DOHH2 (cell line): Measurements from ENCODE around the gene COL25A1.
"Not testable (repeated sequence)": the region's sequence is repeated elsewhere in the genome, so short reads cannot be mapped to it uniquely, and the experiment has no call there.

Experiments
- H3F3A ChIP-seq: fragments of 200-600 bp; sonication (generic), shearing (Covaris generic); 2 replicates; pipeline ENCODE4 v1.6.0; 2016; ENCODE audit warnings: antibody characterized with exemption, mild to moderate bottlenecking; ENCODE audit not compliant: control insufficient read depth, insufficient read depth
- H3K27ac ChIP-seq: fragments of 200-600 bp; sonication (generic); 2 replicates; pipeline ENCODE4 v1.5.1; 2014; ENCODE audit warnings: low read depth, mild to moderate bottlenecking, low read length, moderate library complexity
- H3K27me3 ChIP-seq: fragments of 200-600 bp; sonication (generic); 2 replicates; pipeline ENCODE4 v1.6.1; 2014; ENCODE audit warnings: mild to moderate bottlenecking, low read length, mixed read lengths; ENCODE audit not compliant: control insufficient read depth
- H3K36me3 ChIP-seq: fragments of 200-600 bp; sonication (generic); 2 replicates; pipeline ENCODE4 v1.6.1; 2014; ENCODE audit warnings: mild to moderate bottlenecking, low read length, moderate library complexity, mixed read lengths; ENCODE audit not compliant: control insufficient read depth
- H3K4me1 ChIP-seq: fragments of 200-600 bp; sonication (generic); 2 replicates; pipeline ENCODE4 v1.6.1; 2014; ENCODE audit warnings: mild to moderate bottlenecking, low read length, mixed read lengths; ENCODE audit not compliant: control insufficient read depth
- H3K4me2 ChIP-seq: fragments of 200-600 bp; sonication (generic); 2 replicates; pipeline ENCODE4 v1.6.0; 2014; ENCODE audit warnings: mild to moderate bottlenecking, low read length, moderate library complexity
- H3K4me3 ChIP-seq: fragments of 200-600 bp; sonication (generic); 2 replicates; pipeline ENCODE4 v1.5.1; 2014; ENCODE audit warnings: mild to moderate bottlenecking, low read length, mixed read lengths
- H3K79me2 ChIP-seq: fragments of 200-600 bp; sonication (generic); 2 replicates; pipeline ENCODE4 v1.6.1; 2014; ENCODE audit warnings: mild to moderate bottlenecking, low read length, mixed read lengths; ENCODE audit not compliant: control insufficient read depth
- H3K9me2 ChIP-seq: fragments of 200-600 bp; sonication (generic); replicated peaks from 2 replicates; pipeline ENCODE4 v1.6.1; 2014; ENCODE audit warnings: mild to moderate bottlenecking, low read length, mixed read lengths; ENCODE audit not compliant: control insufficient read depth
- H3K9me3 ChIP-seq: fragments of 200-600 bp; sonication (generic); 2 replicates; pipeline ENCODE4 v1.6.1; 2014; ENCODE audit warnings: antibody characterized with exemption, low read length, mixed read lengths; ENCODE audit not compliant: control insufficient read depth, insufficient read depth
- H4K20me1 ChIP-seq: fragments of 200-600 bp; sonication (generic); 2 replicates; pipeline ENCODE4 v1.6.0; 2014; ENCODE audit warnings: low read depth, mild to moderate bottlenecking, antibody characterized with exemption, low read length, moderate library complexity; ENCODE audit not compliant: control insufficient read depth, insufficient read depth
- EZH2phosphoT487 ChIP-seq: fragments of 200-600 bp; sonication (generic); IDR thresholded peaks from 2 replicates; pipeline ENCODE4 v1.6.1; 2017; ENCODE audit warnings: borderline replicate concordance, mild to moderate bottlenecking, antibody characterized with exemption, low read length, moderate library complexity, mixed read lengths
- TF ChIP-seq, protein P1 (sequence below): fragments of 200-600 bp; sonication (generic); IDR thresholded peaks from one replicate; pipeline ENCODE4 v1.5.1; 2014; ENCODE audit warnings: antibody characterized with exemption, mild to moderate bottlenecking, low read depth, low read length; ENCODE audit not compliant: poor library complexity, severe bottlenecking

The COL25A1 gene

DNA sequence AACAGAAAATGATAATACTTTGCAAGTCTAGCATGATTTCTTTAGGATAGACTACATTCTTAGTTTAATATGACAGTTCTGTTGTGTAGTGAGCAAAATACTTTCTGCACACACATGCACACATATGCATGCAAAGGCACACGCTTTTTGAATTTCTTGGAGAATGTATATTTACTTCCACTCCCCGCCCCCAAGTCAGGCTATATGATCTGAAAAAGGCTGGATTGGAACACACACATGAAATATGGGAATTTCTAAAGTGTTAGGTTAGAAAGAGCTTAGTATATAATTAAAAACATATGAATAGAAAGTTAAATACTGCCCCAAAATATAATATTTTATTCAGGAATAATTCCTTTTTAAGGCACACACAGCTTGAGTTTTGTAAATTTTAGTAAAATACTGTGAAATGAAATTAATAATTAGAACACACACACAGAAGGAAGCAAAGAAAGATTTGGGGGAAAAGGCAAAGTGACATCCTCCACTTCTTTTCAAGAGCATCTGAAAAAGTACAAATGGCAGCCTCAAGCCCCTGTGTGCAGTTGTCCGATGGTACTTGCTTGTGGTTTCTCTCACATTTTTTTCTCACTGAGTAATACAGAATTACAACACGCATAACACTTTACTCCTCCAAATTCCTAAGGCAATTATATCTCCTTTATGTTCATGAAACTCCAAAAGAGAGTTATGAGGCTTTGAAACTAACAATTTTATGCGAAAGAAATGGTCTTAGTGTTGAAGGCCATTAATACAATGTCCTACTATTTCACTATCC lies 310.7 kb downstream of the COL25A1 start:
- H3K4me3 ChIP-seq, result no peak overlapping the region
- no peaks in the 10 kb centered on the region for H3K9me3 ChIP-seq
- no peaks in the 10 kb centered on the region for H3K4me1 ChIP-seq
- no peaks in the 10 kb centered on the region for H3K79me2 ChIP-seq
- no peaks in the 10 kb centered on the region for H3F3A ChIP-seq
- no peak for TF ChIP-seq EZH2phosphoT487
- TF ChIP-seq, protein P1, sequence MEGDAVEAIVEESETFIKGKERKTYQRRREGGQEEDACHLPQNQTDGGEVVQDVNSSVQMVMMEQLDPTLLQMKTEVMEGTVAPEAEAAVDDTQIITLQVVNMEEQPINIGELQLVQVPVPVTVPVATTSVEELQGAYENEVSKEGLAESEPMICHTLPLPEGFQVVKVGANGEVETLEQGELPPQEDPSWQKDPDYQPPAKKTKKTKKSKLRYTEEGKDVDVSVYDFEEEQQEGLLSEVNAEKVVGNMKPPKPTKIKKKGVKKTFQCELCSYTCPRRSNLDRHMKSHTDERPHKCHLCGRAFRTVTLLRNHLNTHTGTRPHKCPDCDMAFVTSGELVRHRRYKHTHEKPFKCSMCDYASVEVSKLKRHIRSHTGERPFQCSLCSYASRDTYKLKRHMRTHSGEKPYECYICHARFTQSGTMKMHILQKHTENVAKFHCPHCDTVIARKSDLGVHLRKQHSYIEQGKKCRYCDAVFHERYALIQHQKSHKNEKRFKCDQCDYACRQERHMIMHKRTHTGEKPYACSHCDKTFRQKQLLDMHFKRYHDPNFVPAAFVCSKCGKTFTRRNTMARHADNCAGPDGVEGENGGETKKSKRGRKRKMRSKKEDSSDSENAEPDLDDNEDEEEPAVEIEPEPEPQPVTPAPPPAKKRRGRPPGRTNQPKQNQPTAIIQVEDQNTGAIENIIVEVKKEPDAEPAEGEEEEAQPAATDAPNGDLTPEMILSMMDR, result no peak
- H4K20me1 ChIP-seq, result no peaks in the 10 kb centered on the region
- no peaks in the 10 kb centered on the region for H3K9me2 ChIP-seq
- H3K36me3 ChIP-seq, result no peaks in the 10 kb centered on the region
- H3K27ac ChIP-seq, result no peak overlapping the region
- no peak overlapping the region for H3K4me2 ChIP-seq
- no peaks in the 10 kb centered on the region for H3K27me3 ChIP-seq

DNA sequence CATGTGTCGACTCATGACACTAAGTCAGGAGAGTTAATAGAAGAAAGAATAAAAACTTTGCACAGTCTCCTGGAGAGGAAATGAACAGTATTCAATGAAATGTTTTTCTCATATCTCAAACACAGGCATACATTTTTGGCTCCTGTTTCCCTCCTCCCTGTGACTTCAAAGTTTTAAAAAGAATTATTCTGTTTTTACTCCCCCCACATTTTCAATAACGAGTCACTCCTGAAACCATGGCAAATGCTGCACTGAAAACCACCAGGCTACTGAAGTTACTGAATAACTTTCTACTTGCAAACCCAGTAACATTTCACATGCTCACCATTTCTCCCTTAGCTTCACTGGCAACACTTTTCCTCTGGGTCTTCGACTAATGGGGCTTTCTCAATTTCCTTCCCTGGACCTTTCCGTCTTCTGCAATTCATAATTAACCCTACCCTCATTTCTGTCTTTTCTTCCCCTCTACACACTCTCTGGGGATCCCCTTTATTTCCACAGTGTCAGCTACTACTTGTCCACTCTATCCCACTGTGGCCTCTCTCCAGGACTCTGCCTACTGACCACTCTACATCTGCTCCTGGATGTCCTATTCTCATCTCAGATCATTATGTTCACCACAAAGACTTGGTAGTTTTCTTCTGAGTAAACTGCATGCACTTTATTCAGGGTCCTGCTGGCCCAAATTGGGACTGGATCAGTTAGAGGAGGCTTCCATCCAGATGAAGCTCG lies 313.8 kb downstream of the COL25A1 start:
- Histone ChIP-seq H3K36me3 (no peaks in the 10 kb centered on the region), H3K79me2 (no peaks in the 10 kb centered on the region), H3K27me3 (no peaks in the 10 kb centered on the region), H3F3A (no peaks in the 10 kb centered on the region), H3K4me2 (no peak overlapping the region), H4K20me1 (no peaks in the 10 kb centered on the region), H3K27ac (no peak overlapping the region), H3K9me3 (no peaks in the 10 kb centered on the region), H3K4me3 (no peak overlapping the region), H3K4me1 (no peaks in the 10 kb centered on the region), H3K9me2 (no peaks in the 10 kb centered on the region)
- TF ChIP-seq EZH2phosphoT487, result no peak
- TF ChIP-seq, protein P1, result no peak

DNA sequence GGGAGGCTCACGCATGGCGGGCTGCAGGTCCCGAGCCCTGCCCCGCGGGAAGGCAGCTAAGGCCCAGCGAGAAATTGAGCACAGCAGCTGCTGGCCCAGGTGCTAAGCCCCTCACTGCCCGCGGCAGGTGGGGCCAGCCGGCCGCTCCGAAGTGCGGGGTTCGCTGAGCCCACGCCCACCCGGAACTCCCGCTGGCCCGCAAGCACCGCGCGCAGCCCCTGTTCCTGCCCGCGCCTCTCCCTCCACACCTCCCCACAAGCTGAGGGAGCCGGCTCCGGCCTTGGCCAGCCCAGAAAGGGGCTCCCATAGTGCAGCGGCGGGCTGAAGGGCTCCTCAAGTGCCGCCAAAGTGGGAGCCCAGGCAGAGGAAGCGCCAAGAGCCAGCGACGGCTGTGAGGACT lies 318.0 kb downstream of the COL25A1 start:
- not testable (repeated sequence) for H4K20me1 ChIP-seq, H3K9me2 ChIP-seq, H3K36me3 ChIP-seq, H3K27me3 ChIP-seq, H3K4me3 ChIP-seq, H3K4me1 ChIP-seq, H3K27ac ChIP-seq, H3K9me3 ChIP-seq, H3K4me2 ChIP-seq, H3F3A ChIP-seq, H3K79me2 ChIP-seq

DNA sequence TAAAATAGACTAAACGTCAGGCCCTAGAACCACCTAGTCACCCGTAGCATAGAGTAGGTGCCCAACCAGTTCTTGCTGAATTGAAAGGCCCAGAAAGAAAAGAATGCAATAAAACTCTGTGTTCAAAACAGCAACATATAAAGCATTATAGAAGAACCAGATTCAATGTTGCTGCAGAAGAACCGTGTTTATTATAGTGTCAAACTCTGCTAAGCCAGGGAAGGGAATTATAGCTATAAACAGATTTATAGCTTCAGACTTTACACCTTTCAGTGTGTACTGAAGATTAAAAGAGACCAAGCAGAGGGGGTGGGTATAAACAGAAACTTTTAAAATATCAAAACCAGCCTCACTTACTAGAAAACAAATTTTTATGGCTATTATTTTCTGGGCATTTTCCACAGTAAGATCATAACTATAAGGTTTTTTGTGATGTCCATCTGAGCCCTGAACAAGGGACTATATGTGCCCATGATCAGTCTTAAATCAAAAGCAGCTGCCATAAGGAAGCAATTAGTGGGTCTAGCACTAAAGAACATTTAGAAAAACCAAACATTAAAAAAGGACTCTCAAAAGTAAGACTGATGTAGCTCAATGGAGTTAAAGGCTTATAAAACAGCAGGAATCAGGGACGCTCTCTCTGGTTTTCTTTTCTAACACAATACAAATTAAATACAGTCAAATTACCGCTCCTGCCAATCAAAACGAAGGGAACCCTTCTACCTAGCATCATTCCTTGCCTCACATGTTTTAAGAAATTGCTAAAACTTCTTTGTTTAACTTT lies 319.9 kb downstream of the COL25A1 start:
- TF ChIP-seq EZH2phosphoT487, result no peak
- TF ChIP-seq, protein P1, result no peak
- H3K79me2 ChIP-seq, result no peaks in the 10 kb centered on the region
- H3K27me3 ChIP-seq, result no peaks in the 10 kb centered on the region
- no peaks in the 10 kb centered on the region for H3F3A ChIP-seq
- H3K27ac ChIP-seq, result no peak overlapping the region
- H4K20me1 ChIP-seq, result no peaks in the 10 kb centered on the region
- no peaks in the 10 kb centered on the region for H3K9me3 ChIP-seq
- no peaks in the 10 kb centered on the region for H3K9me2 ChIP-seq
- no peaks in the 10 kb centered on the region for H3K36me3 ChIP-seq
- H3K4me3 ChIP-seq, result no peak overlapping the region
- H3K4me2 ChIP-seq, result no peak overlapping the region
- H3K4me1 ChIP-seq, result no peaks in the 10 kb centered on the region
